NCI-H1694 (cell line): Measurements from ENCODE around the gene ANKRD24.
"Not testable (repeated sequence)": the region's sequence is repeated elsewhere in the genome, so short reads cannot be mapped to it uniquely, and the experiment has no call there.

ENCODE experiments used
- DNase-seq: peaks from one replicate; lab custom pipeline; 2025; lab: John Stamatoyannopoulos, UW

ANKRD24 gene

GRCh38 chr19:4197625-4198466 is 15.4 kb downstream of the ANKRD24 start:
- no peak for DNase-seq

GRCh38 chr19:4198467-4199126 is 16.1 kb downstream of the ANKRD24 start:
- DNase-seq: no peak

GRCh38 chr19:4199699-4200293 is 17.3 kb downstream of the ANKRD24 start:
- no peak for DNase-seq

GRCh38 chr19:4200940-4201542 is 18.6 kb downstream of the ANKRD24 start:
- no peak for DNase-seq

GRCh38 chr19:4201798-4202197 is 19.3 kb downstream of the ANKRD24 start:
- DNase-seq: no peak

GRCh38 chr19:4206818-4207484 is 24.5 kb downstream of the ANKRD24 start:
- DNase-seq: no peak

GRCh38 chr19:4208385-4209094 is 26.1 kb downstream of the ANKRD24 start:
- DNase-seq: no peak

GRCh38 chr19:4210166-4210731 is 27.8 kb downstream of the ANKRD24 start:
- no peak for DNase-seq

GRCh38 chr19:4213116-4213515 is 30.6 kb downstream of the ANKRD24 start:
- DNase-seq: no peak

- no peak for DNase-seq
Observed at GRCh38 chr19:4215807-4216206, 33.3 kb downstream of the ANKRD24 start.

- no peak for DNase-seq
Observed at GRCh38 chr19:4216846-4217245, 34.4 kb downstream of the ANKRD24 start.

GRCh38 chr19:4217429-4218264 is 35.2 kb downstream of the ANKRD24 start:
- no peak for DNase-seq

- not testable (repeated sequence) for DNase-seq
Observed at GRCh38 chr19:4218523-4218922, 36.0 kb downstream of the ANKRD24 start.

GRCh38 chr19:4220188-4220587 is 37.7 kb downstream of the ANKRD24 start:
- DNase-seq: no peak

- no peak for DNase-seq
Observed at GRCh38 chr19:4224470-4224869, 42.0 kb downstream of the ANKRD24 start.

GRCh38 chr19:4225885-4226284 is 43.4 kb downstream of the ANKRD24 start:
- no peak for DNase-seq

- no peak for DNase-seq
Observed at GRCh38 chr19:4227771-4228170, 45.3 kb downstream of the ANKRD24 start.

GRCh38 chr19:4228765-4229178 is 46.3 kb downstream of the ANKRD24 start:
- DNase-seq: no peak

- DNase-seq: no peak
Observed at GRCh38 chr19:4229179-4229931, 46.9 kb downstream of the ANKRD24 start, which contains the start of gene EBI3. Gene EBI3 (plus strand): TSS chr19:4229523. CDS start chr19:4229551, 28 bp downstream.
